ENCODE data around the gene CACNA1S. TPM values are rescaled to one million over a fixed set of nuclear protein-coding genes. Genes with fewer than 3 reads are reported as not detected.

Gene CACNA1S
- total and polyA plus RNA-seq, 2 experiments from 2014 or later, result not detected

DNA sequence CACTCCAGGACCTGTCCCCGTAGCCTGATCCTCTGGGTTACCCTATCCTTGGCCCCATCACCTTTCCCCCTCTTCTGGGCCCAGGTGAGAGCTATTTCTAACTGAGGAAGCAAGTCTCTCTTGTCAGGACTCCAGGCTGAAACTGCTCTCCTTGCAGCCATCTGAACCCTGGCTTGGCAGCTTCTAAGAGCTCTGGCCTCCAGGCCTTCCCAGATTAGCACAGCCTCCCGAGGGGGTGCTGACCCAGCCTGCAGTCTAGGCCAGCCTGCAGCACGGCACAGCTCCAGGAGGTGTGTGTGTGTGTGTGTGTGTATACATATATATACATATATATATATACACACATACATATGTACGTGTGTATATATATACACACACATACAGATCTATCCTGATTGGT is 17.4 kb downstream of the CACNA1S start:
- TF ChIP-seq EZH2 (IDR thresholded peaks at IDR 0.05; ENCODE audit: borderline replicate concordance) (no peak), EZH2phosphoT487 (IDR thresholded peaks at IDR 0.05; ENCODE audit: low read depth, severe bottlenecking, unreplicated experiment) (no peak)
- TF ChIP-seq, protein P1, sequence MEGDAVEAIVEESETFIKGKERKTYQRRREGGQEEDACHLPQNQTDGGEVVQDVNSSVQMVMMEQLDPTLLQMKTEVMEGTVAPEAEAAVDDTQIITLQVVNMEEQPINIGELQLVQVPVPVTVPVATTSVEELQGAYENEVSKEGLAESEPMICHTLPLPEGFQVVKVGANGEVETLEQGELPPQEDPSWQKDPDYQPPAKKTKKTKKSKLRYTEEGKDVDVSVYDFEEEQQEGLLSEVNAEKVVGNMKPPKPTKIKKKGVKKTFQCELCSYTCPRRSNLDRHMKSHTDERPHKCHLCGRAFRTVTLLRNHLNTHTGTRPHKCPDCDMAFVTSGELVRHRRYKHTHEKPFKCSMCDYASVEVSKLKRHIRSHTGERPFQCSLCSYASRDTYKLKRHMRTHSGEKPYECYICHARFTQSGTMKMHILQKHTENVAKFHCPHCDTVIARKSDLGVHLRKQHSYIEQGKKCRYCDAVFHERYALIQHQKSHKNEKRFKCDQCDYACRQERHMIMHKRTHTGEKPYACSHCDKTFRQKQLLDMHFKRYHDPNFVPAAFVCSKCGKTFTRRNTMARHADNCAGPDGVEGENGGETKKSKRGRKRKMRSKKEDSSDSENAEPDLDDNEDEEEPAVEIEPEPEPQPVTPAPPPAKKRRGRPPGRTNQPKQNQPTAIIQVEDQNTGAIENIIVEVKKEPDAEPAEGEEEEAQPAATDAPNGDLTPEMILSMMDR (IDR thresholded peaks at IDR 0.05; ENCODE audit: poor library complexity), result no peak
- H2AFZ ChIP-seq, result no peak overlapping the region
- no peaks in the 10 kb centered on the region for H3K36me3 ChIP-seq (replicated peaks; ENCODE audit: insufficient read depth, low read depth)
- no peaks in the 10 kb centered on the region for H4K20me1 ChIP-seq (ENCODE audit: insufficient read depth, poor library complexity, severe bottlenecking)
- H3K4me3 ChIP-seq, result no peak overlapping the region
- no peaks in the 10 kb centered on the region for H3K9me3 ChIP-seq (ENCODE audit: low read depth)
- H3K4me2 ChIP-seq, result no peak overlapping the region
- H3K79me2 ChIP-seq, result no peaks in the 10 kb centered on the region
- H3K27me3 ChIP-seq, result no peaks in the 10 kb centered on the region
- no peak overlapping the region for H3K27ac ChIP-seq
- WGBS (ENCODE audit: low lambda C conversion rate, missing lambda C conversion rate), result 64% methylated on average over 4 of the region's 4 CpGs
- no peaks in the 10 kb centered on the region for H3K9me2 ChIP-seq (replicated peaks; ENCODE audit: insufficient read depth)
- no peak for DNase-seq (ENCODE audit: low spot score)
- no peaks in the 10 kb centered on the region for H3K4me1 ChIP-seq (ENCODE audit: insufficient read depth)

DNA sequence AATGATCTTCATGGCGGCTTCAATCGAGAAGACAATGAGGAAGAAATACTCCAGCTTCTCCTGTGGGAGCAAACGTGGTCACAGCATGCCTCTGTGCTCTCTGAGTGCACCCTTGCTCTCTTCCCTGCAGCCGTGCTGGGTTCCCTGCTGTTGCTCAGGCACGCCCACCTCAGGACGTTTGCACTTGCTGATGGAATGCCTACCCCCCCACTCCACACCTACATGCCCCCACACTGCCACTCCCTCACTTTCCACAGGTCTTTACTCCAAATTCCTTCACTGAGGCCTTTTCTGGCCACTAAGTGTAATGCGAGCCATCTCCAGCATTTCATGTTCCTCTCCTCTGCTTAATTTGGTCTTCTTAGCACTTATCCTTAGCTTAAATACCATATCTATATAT is 18.3 kb downstream of the CACNA1S start:
- H3K79me2 ChIP-seq, result no peaks in the 10 kb centered on the region
- H3K4me1 ChIP-seq (ENCODE audit: insufficient read depth), result no peaks in the 10 kb centered on the region
- WGBS (ENCODE audit: low lambda C conversion rate, missing lambda C conversion rate), result 75% methylated on average over 7 of the region's 7 CpGs
- no peak for DNase-seq (ENCODE audit: low spot score)
- H3K4me2 ChIP-seq, result no peak overlapping the region
- no peak overlapping the region for H3K27ac ChIP-seq
- no peaks in the 10 kb centered on the region for H4K20me1 ChIP-seq (ENCODE audit: insufficient read depth, poor library complexity, severe bottlenecking)
- no peaks in the 10 kb centered on the region for H3K27me3 ChIP-seq
- H3K9me3 ChIP-seq (ENCODE audit: low read depth), result no peaks in the 10 kb centered on the region
- TF ChIP-seq EZH2 (IDR thresholded peaks at IDR 0.05; ENCODE audit: borderline replicate concordance), result no peak
- TF ChIP-seq EZH2phosphoT487 (IDR thresholded peaks at IDR 0.05; ENCODE audit: low read depth, severe bottlenecking, unreplicated experiment), result no peak
- TF ChIP-seq, protein P1 (IDR thresholded peaks at IDR 0.05; ENCODE audit: poor library complexity), result no peak
- H3K9me2 ChIP-seq (replicated peaks; ENCODE audit: insufficient read depth), result no peaks in the 10 kb centered on the region
- no peaks in the 10 kb centered on the region for H3K36me3 ChIP-seq (replicated peaks; ENCODE audit: insufficient read depth, low read depth)
- no peak overlapping the region for H2AFZ ChIP-seq
- H3K4me3 ChIP-seq, result no peak overlapping the region

DNA sequence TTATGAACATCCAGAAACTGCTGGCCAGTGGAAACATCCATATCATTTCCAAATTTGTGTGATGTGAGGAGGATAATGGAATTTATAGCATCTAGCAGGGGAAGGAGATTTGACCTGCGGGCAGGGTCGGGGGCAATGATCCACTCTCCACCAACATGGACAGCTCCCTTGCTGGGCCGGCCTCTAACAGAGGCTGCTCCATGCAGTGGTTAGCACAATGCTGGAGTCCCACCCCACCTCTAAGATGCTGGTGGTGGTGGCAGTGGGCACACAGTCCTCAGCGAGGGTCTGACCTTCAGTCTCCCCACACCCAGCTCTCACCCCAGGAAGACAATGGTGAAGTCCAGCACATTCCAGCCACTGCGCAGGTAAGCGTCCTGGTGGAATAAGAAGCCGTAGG is 18.7 kb downstream of the CACNA1S start:
- Histone ChIP-seq H3K27ac (no peak overlapping the region), H4K20me1 (ENCODE audit: insufficient read depth, poor library complexity, severe bottlenecking) (no peaks in the 10 kb centered on the region), H3K9me2 (replicated peaks; ENCODE audit: insufficient read depth) (no peaks in the 10 kb centered on the region), H3K9me3 (ENCODE audit: low read depth) (no peaks in the 10 kb centered on the region), H2AFZ (no peak overlapping the region), H3K27me3 (no peaks in the 10 kb centered on the region), H3K4me1 (ENCODE audit: insufficient read depth) (no peaks in the 10 kb centered on the region), H3K79me2 (no peaks in the 10 kb centered on the region), H3K4me3 (no peak overlapping the region), H3K36me3 (replicated peaks; ENCODE audit: insufficient read depth, low read depth) (no peaks in the 10 kb centered on the region), H3K4me2 (no peak overlapping the region)
- DNase-seq (ENCODE audit: low spot score), result no peak
- TF ChIP-seq EZH2phosphoT487 (IDR thresholded peaks at IDR 0.05; ENCODE audit: low read depth, severe bottlenecking, unreplicated experiment) (no peak), EZH2 (IDR thresholded peaks at IDR 0.05; ENCODE audit: borderline replicate concordance) (no peak)
- TF ChIP-seq, protein P1 (IDR thresholded peaks at IDR 0.05; ENCODE audit: poor library complexity), result no peak
- WGBS (ENCODE audit: low lambda C conversion rate, missing lambda C conversion rate), result 90% methylated on average over 7 of the region's 7 CpGs

DNA sequence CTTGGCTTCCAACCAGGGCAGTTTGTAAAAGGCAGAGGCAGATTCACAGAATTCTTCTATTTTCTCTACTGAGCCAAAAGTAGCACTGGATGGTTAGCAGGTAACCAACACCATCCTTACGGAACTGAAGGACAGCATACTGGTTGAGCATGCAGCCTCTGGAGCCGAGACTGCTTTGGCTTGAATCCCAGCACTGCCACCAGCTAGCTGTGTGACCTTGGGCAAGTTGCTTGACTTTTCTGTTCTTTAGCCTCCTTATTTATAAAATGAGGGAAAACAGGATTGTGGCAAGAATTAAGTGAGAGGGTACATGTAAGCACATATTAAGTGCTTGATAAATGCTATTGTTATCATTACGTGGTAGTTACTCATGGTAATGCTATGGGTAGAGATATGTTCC is 19.5 kb downstream of the CACNA1S start:
- no peaks in the 10 kb centered on the region for H3K9me2 ChIP-seq (replicated peaks; ENCODE audit: insufficient read depth)

More for the DNA sequence above, 19.5 kb downstream of the CACNA1S start:
- H3K36me3 ChIP-seq (replicated peaks; ENCODE audit: insufficient read depth, low read depth), result no peaks in the 10 kb centered on the region
- no peaks in the 10 kb centered on the region for H3K79me2 ChIP-seq
- no peak overlapping the region for H3K4me3 ChIP-seq
- H3K4me1 ChIP-seq (ENCODE audit: insufficient read depth), result no peaks in the 10 kb centered on the region
- no peak overlapping the region for H2AFZ ChIP-seq
- TF ChIP-seq, protein P1 (IDR thresholded peaks at IDR 0.05; ENCODE audit: poor library complexity), result no peak
- TF ChIP-seq EZH2 (IDR thresholded peaks at IDR 0.05; ENCODE audit: borderline replicate concordance) (no peak), EZH2phosphoT487 (IDR thresholded peaks at IDR 0.05; ENCODE audit: low read depth, severe bottlenecking, unreplicated experiment) (no peak)
- 87% methylated on average over 3 of the region's 3 CpGs for WGBS (ENCODE audit: low lambda C conversion rate, missing lambda C conversion rate)
- no peaks in the 10 kb centered on the region for H3K9me3 ChIP-seq (ENCODE audit: low read depth)
- no peak overlapping the region for H3K4me2 ChIP-seq
- H3K27me3 ChIP-seq, result no peaks in the 10 kb centered on the region
- no peak for DNase-seq (ENCODE audit: low spot score)
- H4K20me1 ChIP-seq (ENCODE audit: insufficient read depth, poor library complexity, severe bottlenecking), result no peaks in the 10 kb centered on the region
- no peak overlapping the region for H3K27ac ChIP-seq

Measured in hepatocyte (in vitro differentiated cells).